ENCODE data around the gene KRT3. TPM values are rescaled to one million over a fixed set of nuclear protein-coding genes. Genes with fewer than 3 reads are reported as not detected.

Gene KRT3
- total RNA-seq, 1 donor from 2014 or later: 0.09 TPM

DNA sequence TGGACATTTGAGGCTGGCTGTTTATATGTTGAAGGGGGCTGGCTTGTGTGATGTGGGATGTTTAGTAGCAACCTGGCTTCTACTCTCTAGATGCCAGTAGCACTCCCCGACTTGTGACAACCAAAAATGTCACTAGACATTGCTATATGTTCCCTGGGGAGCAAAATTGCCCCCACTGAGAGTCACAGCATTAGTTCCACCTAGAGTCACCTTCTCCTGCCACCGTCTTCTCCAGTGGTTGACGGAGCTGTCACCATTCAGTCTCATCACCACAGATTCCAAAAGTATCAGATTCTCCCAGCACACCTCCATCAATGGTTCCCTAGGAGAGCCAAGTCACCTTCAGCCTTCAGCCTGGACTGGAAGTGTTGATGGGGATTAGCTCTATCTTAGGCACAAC is 11.0 kb downstream of the KRT3 start:
- TF ChIP-seq, protein P1, sequence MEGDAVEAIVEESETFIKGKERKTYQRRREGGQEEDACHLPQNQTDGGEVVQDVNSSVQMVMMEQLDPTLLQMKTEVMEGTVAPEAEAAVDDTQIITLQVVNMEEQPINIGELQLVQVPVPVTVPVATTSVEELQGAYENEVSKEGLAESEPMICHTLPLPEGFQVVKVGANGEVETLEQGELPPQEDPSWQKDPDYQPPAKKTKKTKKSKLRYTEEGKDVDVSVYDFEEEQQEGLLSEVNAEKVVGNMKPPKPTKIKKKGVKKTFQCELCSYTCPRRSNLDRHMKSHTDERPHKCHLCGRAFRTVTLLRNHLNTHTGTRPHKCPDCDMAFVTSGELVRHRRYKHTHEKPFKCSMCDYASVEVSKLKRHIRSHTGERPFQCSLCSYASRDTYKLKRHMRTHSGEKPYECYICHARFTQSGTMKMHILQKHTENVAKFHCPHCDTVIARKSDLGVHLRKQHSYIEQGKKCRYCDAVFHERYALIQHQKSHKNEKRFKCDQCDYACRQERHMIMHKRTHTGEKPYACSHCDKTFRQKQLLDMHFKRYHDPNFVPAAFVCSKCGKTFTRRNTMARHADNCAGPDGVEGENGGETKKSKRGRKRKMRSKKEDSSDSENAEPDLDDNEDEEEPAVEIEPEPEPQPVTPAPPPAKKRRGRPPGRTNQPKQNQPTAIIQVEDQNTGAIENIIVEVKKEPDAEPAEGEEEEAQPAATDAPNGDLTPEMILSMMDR (IDR thresholded peaks at IDR 0.05; ENCODE audit: insufficient read depth, low read depth, low read length): no peak
- no peak for TF ChIP-seq EZH2 (IDR thresholded peaks at IDR 0.05; ENCODE audit: insufficient read depth, low read length)
- peaks cover 7% of the 10 kb centered on the region for H3K9me3 Mint-ChIP-seq (ENCODE audit: unreplicated experiment)
- H3K27me3 ChIP-seq (ENCODE audit: insufficient read depth, low read length): peaks cover 56% of the 10 kb centered on the region
- H3K4me3 Mint-ChIP-seq (ENCODE audit: unreplicated experiment): no peak overlapping the region
- no peaks in the 10 kb centered on the region for H3K79me2 ChIP-seq (ENCODE audit: insufficient read depth, low read length)
- no peak overlapping the region for H3K27ac ChIP-seq (ENCODE audit: low read depth, low read length)
- H3K36me3 ChIP-seq (ENCODE audit: insufficient read depth, low read length): no peaks in the 10 kb centered on the region
- H3K27me3 Mint-ChIP-seq (ENCODE audit: low read depth, unreplicated experiment): peaks cover 64% of the 10 kb centered on the region
- H3K4me1 Mint-ChIP-seq (ENCODE audit: low read depth, unreplicated experiment): no peaks in the 10 kb centered on the region
- H2AFZ ChIP-seq (ENCODE audit: low read depth, low read length): no peak overlapping the region
- H4K20me1 ChIP-seq (ENCODE audit: insufficient read depth, low read length): no peaks in the 10 kb centered on the region
- no peak overlapping the region for H3K4me2 ChIP-seq (ENCODE audit: low read length)
- peaks cover under 1% of the 10 kb centered on the region for H3K4me1 ChIP-seq (ENCODE audit: insufficient read depth, low read length)
- H3K9me3 ChIP-seq (ENCODE audit: insufficient read depth, low read depth, low read length): no peaks in the 10 kb centered on the region
- H3K9ac ChIP-seq (ENCODE audit: low read length): no peak overlapping the region
- H3K27ac Mint-ChIP-seq (ENCODE audit: unreplicated experiment): no peak overlapping the region
- no peak for DNase-seq (ENCODE audit: low read depth)
- no peak for FAIRE-seq
- H3K4me3 ChIP-seq (ENCODE audit: insufficient read depth, low read depth, low read length): no peak overlapping the region
- peaks cover 4% of the 10 kb centered on the region for H3K36me3 Mint-ChIP-seq (ENCODE audit: low read depth, unreplicated experiment)

DNA sequence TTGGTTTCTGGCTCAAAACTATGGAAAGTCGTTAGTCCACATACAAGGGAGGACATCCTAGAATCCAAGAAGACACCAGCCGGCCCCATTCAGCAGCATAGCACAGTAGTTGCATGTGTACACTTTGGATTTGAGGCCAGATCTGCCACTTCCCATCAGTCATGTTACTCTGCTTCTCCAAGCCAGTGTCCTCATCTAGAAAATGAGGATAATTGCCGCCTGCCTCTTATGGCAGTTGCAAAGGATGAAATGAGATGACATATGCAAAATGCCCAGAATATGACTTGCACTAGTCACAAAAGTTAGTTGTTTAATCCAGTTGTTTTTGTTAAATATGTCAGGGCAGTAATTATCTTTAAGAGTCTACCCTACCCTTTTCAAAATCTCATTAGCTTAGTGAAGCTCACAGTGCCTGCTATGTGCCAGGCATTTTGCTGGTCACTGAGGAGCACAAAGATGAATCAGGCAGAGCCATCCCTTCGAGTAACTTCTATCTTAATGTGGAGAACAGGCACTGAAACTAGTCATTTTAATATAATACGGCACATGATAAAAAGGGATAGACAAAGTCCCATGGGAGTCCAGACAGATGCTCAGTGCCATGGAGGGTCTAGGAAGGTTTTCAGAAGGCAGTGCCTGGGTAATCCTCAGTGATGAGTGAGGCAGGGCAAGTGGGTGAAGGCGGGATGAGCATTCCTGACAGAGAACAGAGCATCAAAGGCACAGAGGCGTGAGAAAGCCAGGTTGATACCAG is 12.2 kb downstream of the KRT3 start:
- no peaks in the 10 kb centered on the region for H3K36me3 ChIP-seq (ENCODE audit: insufficient read depth, low read length)
- peaks cover 52% of the 10 kb centered on the region for H3K27me3 ChIP-seq (ENCODE audit: insufficient read depth, low read length)
- Mint-ChIP-seq H3K4me1 (ENCODE audit: low read depth, unreplicated experiment) (no peaks in the 10 kb centered on the region), H3K9me3 (ENCODE audit: unreplicated experiment) (peaks cover 7% of the 10 kb centered on the region), H3K4me3 (ENCODE audit: unreplicated experiment) (no peak overlapping the region), H3K36me3 (ENCODE audit: low read depth, unreplicated experiment) (peaks cover 2% of the 10 kb centered on the region), H3K27ac (ENCODE audit: unreplicated experiment) (no peak overlapping the region), H3K27me3 (ENCODE audit: low read depth, unreplicated experiment) (peaks cover 66% of the 10 kb centered on the region)
- H3K4me1 ChIP-seq (ENCODE audit: insufficient read depth, low read length): no peaks in the 10 kb centered on the region
- no peak overlapping the region for H2AFZ ChIP-seq (ENCODE audit: low read depth, low read length)
- H3K4me2 ChIP-seq (ENCODE audit: low read length): no peak overlapping the region
- H4K20me1 ChIP-seq (ENCODE audit: insufficient read depth, low read length): no peaks in the 10 kb centered on the region
- no peak for FAIRE-seq
- no peak overlapping the region for H3K27ac ChIP-seq (ENCODE audit: low read depth, low read length)
- H3K4me3 ChIP-seq (ENCODE audit: insufficient read depth, low read depth, low read length): no peak overlapping the region
- H3K79me2 ChIP-seq (ENCODE audit: insufficient read depth, low read length): no peaks in the 10 kb centered on the region
- H3K9me3 ChIP-seq (ENCODE audit: insufficient read depth, low read depth, low read length): no peaks in the 10 kb centered on the region
- TF ChIP-seq EZH2 (IDR thresholded peaks at IDR 0.05; ENCODE audit: insufficient read depth, low read length): no peak
- TF ChIP-seq, protein P1 (IDR thresholded peaks at IDR 0.05; ENCODE audit: insufficient read depth, low read depth, low read length): no peak
- no peak overlapping the region for H3K9ac ChIP-seq (ENCODE audit: low read length)
- DNase-seq (ENCODE audit: low read depth): no peak

DNA sequence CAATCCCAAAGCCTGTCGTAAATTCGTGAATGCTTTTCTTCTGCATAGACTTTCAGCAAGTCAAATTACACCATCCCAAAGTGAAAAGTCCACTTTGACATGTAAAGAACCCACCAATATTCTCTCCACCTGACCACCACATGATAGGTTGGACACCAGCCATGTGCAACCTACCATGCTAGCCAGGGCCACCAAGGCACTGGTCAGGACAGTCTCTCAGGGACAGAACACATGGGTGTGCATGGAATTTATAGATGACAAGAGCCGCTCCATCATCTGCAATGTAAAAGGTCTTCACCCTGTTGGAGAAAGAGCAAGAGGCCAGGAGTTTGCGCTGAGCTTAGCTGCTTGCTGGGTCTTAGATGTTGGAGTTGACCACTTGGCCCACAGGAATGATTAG is 13.4 kb downstream of the KRT3 start:
- H3K9me3 Mint-ChIP-seq (ENCODE audit: unreplicated experiment): peaks cover 7% of the 10 kb centered on the region
- TF ChIP-seq EZH2 (IDR thresholded peaks at IDR 0.05; ENCODE audit: insufficient read depth, low read length): no peak
- TF ChIP-seq, protein P1 (IDR thresholded peaks at IDR 0.05; ENCODE audit: insufficient read depth, low read depth, low read length): no peak
- H3K4me3 Mint-ChIP-seq (ENCODE audit: unreplicated experiment): no peak overlapping the region
- H3K36me3 Mint-ChIP-seq (ENCODE audit: low read depth, unreplicated experiment): peaks cover 2% of the 10 kb centered on the region
- Histone ChIP-seq H3K79me2 (ENCODE audit: insufficient read depth, low read length) (no peaks in the 10 kb centered on the region), H3K9ac (ENCODE audit: low read length) (no peak overlapping the region), H2AFZ (ENCODE audit: low read depth, low read length) (no peak overlapping the region), H3K36me3 (ENCODE audit: insufficient read depth, low read length) (no peaks in the 10 kb centered on the region), H3K27ac (ENCODE audit: low read depth, low read length) (no peak overlapping the region), H3K4me3 (ENCODE audit: insufficient read depth, low read depth, low read length) (no peak overlapping the region), H4K20me1 (ENCODE audit: insufficient read depth, low read length) (no peaks in the 10 kb centered on the region), H3K4me2 (ENCODE audit: low read length) (no peak overlapping the region), H3K27me3 (ENCODE audit: insufficient read depth, low read length) (peaks cover 48% of the 10 kb centered on the region), H3K9me3 (ENCODE audit: insufficient read depth, low read depth, low read length) (no peaks in the 10 kb centered on the region), H3K4me1 (ENCODE audit: insufficient read depth, low read length) (no peaks in the 10 kb centered on the region)
- no peak for FAIRE-seq
- DNase-seq (ENCODE audit: low read depth): no peak
- H3K27ac Mint-ChIP-seq (ENCODE audit: unreplicated experiment): no peak overlapping the region
- H3K27me3 Mint-ChIP-seq (ENCODE audit: low read depth, unreplicated experiment): peaks cover 67% of the 10 kb centered on the region
- H3K4me1 Mint-ChIP-seq (ENCODE audit: low read depth, unreplicated experiment): no peaks in the 10 kb centered on the region

Measured in astrocyte (in vitro differentiated cells and primary cell).